PC-3 (cell line): ENCODE results near the gene NOL4L.

Experiments
- EZH2 ChIP-seq: fragments of 300-600 bp; sonication (generic); IDR thresholded peaks from one replicate; pipeline ENCODE4 v1.6.1; 2017; ENCODE audit warnings: antibody characterized with exemption, mild to moderate bottlenecking, low read length; ENCODE audit not compliant: unreplicated experiment
- EZH2phosphoT487 ChIP-seq: fragments of 300-600 bp; sonication (generic); IDR thresholded peaks from 2 replicates; pipeline ENCODE4 v1.6.1; 2018; ENCODE audit warnings: mild to moderate bottlenecking, antibody characterized with exemption, low read length, borderline replicate concordance
- TF ChIP-seq, protein P1 (sequence below): fragments of 300-600 bp; sonication (generic); conservative IDR thresholded peaks from 2 replicates; pipeline ENCODE4 v1.5.1; 2017; ENCODE audit warnings: antibody characterized with exemption, low read depth, mild to moderate bottlenecking, low read length

DNA sequence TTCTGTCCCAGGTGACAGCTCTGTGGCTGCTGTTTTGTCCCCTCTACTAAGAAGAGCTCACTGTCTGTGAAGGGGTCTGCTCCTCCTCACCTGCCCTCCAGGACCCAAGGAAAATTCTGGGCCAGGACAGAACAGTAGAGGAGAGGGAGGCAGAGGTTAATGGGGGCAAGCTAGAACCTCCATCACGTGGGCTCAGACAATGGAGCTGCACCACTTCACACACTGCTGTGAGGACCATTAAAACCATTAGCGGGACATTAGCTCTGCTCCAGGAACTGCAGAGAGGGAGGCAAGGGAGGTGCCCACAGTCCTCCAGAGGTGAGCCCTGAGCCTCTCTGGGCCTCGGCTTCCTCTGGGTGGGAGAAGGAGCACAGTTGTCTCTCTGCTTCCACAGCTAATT lies 78.4 kb downstream of the NOL4L start:
- TF ChIP-seq, protein P1, sequence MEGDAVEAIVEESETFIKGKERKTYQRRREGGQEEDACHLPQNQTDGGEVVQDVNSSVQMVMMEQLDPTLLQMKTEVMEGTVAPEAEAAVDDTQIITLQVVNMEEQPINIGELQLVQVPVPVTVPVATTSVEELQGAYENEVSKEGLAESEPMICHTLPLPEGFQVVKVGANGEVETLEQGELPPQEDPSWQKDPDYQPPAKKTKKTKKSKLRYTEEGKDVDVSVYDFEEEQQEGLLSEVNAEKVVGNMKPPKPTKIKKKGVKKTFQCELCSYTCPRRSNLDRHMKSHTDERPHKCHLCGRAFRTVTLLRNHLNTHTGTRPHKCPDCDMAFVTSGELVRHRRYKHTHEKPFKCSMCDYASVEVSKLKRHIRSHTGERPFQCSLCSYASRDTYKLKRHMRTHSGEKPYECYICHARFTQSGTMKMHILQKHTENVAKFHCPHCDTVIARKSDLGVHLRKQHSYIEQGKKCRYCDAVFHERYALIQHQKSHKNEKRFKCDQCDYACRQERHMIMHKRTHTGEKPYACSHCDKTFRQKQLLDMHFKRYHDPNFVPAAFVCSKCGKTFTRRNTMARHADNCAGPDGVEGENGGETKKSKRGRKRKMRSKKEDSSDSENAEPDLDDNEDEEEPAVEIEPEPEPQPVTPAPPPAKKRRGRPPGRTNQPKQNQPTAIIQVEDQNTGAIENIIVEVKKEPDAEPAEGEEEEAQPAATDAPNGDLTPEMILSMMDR: no peak
- no peak for TF ChIP-seq EZH2
- TF ChIP-seq EZH2phosphoT487: no peak
